HG03342 (cell line): ENCODE measurements around the gene SLC6A11.

Experiments
- ATAC-seq: cut with Tn5 transposase; IDR thresholded peaks from one replicate; pipeline ENCODE4 v1.9.1; 2021; ENCODE audit warnings: mild to moderate bottlenecking, moderate library complexity; ENCODE audit not compliant: unreplicated experiment

Gene SLC6A11

DNA sequence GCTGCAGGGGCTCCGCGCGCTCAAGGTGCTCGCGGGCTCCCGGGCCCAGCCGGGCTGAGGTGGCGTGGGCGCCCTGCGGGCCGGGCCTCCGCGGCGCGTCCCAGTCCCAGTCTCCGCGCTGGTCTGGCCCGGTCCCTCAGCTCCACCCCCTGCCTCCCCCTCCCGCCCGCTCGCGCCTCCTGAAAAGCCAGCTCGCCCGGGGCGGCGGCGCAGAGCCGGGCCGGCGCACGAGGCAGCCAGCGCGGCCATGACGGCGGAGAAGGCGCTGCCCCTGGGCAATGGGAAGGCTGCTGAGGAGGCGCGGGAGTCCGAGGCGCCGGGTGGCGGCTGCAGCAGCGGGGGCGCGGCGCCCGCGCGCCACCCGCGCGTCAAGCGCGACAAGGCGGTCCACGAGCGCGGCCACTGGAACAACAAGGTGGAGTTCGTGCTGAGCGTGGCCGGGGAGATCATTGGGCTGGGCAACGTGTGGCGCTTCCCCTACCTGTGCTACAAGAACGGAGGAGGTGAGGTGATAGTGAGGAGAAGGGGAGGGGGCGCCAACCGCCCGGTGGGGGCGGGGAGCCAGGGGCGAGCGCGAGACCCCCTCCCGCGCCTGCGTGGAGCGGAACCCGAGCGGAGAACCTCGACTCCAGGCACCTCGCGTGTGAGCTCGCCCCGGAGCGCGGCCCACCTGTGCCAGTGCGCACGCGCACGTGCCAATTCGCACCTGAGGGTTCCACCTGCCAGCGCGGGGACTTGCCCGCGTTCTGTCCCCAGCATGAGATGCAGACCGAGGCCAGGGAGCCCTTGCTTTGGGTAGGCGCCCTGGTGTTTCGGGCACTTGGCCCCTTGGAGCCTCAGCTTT is at the start of gene SLC6A11:
Gene SLC6A11, plus strand, starts transcription at position 210 of the 844 bp plus-strand sequence. Its CDS starts 38 bp downstream, at position 248.
- no peak for ATAC-seq

DNA sequence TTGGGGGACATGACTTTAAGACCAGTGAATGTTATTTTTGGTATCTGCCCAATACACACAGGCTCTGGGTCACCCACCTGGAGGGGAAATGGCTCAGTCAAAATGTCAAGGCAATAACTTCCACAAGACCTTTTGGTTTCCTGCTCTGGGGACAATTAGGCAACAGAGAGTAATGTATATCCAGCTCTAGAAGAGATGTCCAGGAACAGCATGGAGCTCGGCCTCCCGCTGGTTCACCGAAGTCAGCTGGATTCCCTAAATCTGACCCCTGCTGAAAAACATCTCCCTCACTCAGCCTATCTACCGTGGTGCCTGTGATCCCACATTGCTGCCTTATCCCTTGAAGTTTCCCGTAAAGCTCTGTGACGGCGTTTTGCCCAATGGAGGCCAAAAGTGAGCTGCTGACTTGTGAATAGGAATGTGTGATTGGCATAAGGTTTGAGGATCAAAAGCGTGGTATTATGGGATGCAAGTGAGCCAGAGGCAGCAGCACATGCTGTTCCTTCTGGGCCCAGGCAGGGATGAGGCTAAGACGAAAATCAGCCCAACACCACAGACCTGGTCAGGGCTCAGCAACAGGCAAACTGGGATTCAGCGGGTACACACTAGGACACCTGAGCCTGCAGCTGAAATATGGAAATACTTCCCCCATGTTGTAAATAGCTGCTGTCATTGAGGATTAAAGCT is 47.2 kb upstream of the SLC6A11 start:
- no peak for ATAC-seq

DNA sequence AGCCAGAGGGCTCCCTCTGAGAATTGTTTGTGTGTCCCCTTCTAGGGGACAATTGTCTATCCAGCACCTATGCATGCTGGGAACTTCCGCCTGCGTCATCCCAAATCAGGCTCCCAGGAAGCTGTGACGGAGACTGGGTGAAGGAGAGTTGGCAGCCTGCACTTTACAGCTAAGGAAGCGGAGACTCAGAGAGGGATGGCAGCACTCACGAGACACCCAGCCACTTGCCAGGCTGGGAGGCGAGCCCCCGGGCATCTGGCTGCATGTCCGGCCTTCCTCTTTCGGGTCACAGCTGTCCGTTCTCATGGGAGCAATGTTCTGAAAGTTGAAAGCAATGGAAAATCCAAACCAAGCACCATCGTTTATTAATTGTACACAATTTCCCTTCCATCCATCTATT is 45.5 kb upstream of the SLC6A11 start:
- no peak for ATAC-seq

DNA sequence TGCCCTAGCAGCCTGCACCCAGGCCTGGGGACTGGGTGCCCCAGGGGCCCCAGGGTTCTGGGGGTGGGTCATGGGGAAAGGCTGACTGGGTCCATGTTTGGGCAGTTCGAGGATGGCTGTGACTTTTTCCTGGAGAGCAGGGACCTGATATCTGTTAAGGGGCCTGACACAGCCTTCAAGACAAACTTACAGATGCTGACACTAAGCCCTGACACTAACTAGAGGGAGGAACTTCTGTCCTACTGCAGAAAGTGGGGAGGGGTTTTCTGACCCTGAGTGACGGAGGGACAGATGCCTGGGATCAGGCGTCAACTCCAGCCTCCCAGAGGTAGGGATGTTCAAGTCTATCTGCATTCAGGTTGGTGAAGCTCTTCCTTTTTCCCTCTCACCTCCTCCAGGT is 45.0 kb upstream of the SLC6A11 start:
- no peak for ATAC-seq

DNA sequence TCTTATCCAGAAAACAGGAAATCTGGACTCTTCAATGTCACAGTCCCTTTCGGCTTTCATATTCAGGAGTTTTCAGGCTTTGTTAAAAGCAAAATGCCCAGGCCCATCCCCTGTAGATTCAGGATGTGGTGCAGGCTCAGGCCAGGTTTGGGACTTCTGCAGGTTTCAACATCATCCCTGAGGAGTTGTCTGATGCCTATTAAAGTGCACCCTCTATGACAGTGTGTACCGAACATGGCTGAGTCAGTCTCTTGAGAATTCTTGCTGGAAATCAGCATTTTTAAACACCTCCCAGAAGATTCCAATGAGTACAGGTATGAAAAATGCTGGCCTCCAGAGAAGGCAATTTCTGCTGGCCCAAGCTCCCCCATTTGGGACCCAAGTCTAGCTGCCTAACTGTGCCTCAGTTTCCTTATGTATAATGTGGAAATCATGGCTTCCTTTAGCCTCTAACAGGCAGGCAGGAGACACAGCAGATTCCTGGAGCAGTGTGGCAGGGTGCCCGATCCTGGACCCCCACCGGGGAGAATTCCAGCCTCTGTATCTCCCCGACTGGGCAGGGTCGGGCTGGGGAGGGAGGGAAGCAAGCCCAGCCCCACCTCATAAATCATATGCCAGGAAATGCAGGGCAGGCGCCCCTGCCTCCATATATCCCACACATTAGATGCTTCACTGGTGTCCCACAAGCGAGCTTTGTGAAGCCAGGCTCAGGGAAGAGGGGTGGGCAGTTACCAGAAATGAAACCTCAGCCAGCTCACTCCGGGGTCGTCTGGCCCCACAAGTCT is 44.4 kb upstream of the SLC6A11 start:
- ATAC-seq: no peak

DNA sequence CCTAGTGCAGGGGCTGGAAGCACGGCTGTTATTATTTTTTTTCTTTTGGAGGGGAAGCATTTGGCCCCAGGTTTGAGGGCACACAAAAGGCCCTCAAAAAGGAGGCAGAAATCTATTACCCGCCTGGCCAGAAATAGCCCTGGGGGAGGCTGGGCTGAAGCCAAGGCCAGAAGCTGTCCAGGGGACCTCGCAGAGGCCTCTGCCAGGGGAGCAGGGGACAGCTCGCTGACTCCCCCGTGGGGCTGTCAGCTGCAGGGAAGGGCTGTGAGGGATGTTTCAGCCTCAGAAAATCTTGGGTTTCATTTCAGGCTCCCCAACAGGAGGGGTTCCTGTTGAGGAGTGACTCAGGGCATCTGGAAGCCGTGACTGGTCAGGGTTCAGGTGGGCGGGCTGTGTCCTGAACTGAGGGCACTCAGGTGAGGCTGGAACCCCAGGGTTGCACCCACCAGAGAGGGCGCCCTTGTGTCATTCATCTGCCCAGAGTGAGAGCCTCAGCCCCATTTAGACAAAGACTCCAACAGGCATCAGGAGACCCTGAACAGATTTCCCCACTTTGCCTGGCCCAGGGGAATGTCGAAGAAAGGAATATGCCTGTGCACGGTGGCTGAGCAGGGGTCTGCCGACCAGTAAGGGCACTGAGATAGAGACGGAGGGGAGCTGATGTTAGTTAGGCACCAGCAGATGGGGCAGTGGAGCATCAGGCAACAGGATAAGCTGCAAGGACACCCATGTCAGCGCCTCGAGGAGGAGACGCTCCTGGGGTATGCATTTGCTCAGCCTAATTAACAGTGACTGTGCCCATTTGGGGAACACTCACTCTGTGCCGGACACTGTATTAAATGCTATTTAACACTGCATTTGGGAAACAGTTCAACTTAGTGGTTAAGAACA is 43.5 kb upstream of the SLC6A11 start:
- no peak for ATAC-seq

DNA sequence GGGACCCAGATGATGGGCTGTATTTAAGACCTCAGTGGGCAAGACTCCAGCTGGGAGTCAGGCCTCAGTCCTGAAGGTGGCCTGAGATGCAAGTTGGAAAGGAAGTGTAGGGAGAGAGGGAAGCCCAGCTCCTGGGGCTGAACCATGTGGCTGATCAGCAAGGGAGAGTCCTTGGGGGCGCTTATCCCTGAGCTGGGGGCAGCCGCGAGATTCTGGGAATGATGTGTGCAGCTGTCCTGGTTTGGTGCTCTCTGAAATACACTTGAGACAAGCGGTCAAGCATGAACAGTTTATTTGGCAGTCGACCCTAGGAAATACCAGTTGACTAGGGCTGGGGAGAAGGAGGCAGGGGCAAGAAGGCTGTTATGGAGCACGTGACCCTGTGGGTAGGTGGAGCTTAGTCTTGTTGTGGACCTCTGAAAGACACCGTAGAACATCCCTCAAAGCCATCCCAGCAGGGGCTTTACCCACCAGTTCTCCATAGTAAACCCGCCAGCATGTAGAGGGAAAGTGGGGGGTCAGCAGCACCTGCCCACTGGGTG is 41.8 kb upstream of the SLC6A11 start:
- ATAC-seq: no peak

DNA sequence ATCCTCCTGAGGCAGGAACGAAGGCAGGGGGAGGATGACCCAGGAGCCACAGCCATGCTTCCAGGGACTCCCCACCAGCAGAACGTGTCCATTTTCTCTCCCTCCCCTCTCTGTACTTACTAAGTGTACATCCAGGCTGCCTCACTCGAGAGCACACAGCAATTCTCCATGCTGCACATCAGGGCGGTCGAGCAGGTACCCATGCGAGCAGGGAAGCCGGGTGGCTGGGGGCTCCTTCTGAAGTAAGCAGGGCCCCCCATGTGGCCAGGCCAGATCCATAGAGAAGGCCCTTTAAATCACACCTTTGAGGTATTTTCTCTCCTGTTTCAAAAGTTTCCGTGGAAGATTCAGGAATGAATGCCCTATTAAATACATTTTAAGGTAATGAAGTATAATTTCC is 41.2 kb upstream of the SLC6A11 start:
- ATAC-seq: no peak

DNA sequence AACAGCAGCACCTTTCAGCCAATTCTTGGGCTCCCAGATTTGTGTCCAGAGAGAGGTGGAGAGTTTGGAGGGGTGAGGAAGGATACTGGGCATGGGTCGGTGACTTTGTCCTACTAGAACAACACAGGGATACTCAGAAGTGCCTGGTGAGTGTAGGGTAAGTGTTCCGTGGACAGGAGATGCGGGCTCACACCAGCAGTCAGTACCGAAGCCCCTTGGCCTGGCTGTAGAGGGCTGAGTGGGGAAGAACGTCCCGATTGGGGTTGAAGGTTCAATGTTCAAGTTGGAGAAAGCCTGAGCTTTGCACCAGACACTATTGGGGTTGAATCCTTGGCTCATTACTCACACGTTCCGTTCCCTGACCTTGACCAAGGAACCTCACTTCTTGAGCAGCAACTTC is 40.8 kb upstream of the SLC6A11 start:
- no peak for ATAC-seq

DNA sequence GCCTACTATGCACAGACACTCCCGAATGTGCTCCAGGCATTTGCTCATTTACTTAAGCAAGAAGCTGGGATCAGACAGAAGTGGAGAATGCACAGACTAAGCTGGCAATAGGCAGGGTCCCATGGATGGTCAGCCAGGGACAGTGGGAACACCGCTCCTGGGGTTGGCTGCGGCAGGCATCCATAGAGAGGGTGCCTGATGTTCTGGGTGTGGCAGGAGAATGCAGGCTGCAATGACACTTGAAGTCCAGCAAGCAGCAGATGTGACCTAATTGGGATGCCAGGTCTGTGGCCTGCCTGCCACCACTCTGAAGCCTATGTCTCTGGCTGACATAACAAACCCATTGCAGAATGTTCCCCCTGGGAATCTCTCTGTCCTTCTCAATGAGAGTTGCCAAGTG is 40.2 kb upstream of the SLC6A11 start:
- no peak for ATAC-seq

DNA sequence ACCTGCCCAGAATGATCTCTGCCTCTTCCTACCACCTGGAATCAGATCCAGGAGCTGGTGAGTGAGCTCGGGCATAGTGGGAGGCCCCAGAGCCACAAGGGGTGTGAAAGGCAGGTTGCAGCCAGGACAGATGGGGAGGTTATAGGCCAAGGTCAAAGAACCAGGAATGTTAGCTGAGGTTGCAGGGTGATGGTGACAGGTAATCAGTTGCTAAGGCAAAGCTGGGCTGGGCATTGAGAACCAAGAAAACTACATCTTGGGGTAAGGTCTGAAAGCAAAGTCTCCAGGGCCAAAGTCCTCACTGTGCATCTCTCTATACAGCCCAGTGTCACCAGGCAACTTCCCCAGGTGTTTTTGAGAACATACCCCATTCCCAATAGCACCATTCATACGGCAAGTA is 38.4 kb upstream of the SLC6A11 start:
- ATAC-seq: no peak

DNA sequence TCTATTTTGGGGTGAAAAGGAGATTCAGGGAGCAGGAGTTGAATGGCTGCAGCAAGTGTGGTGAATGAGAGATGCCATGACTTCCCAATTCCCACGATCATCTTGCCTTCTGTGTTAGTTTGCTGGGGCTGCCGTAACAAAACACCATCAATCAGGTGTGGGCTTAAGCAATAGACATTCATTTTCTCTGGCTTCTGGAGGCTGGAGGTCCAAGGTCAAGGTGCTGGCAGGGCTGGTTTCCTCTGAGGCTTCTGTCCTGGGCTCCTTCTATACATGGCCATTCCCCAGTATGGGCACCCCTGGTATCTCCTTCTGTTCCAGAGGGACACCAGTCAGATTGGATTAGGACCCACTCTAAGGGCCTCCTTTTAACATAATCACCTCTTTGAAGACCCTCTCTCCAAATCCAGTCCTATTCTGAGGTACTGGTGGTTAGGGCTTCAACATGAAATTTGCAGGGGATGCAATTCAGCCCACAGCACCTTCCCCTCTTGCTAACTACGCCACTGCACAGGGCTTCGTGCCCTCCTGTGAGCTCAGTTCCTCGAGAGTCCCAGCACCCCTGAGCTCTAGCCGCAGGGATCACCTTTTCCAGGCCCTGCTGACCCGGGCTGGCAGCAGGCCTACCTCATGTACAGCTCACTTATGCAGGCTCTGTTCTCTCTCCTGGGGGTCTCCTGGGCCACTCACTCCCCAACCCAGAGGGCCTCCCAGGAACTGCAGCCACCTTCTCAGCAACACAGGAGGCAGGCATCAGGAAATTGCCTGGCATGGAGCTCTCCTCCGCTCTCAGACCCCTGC is 37.3 kb upstream of the SLC6A11 start:
- no peak for ATAC-seq

DNA sequence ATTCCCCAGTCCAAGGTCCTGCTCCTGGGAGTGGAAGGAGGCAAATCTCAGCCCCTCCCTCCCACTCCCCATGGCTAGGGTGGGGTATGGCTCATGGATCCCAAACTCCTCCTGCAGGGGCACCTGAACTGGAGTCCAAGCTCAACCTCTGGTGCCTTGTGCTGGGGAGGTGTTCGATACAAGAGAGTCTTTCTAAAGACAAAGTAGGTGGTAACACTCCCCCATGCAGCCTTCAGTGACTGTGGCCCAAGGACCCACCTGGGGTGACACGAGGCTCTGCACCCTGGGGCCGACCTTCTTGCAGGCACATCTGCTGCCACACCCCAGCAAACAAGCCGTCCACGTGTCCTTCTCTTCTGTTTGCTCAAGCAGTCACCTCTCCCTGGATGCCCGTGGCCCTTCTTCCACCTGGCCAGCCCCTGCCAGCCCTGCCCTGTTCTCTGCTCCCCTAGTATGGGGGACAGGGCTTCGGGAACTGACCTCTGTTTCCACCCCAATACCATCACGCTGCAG is 36.7 kb upstream of the SLC6A11 start:
- ATAC-seq: no peak

DNA sequence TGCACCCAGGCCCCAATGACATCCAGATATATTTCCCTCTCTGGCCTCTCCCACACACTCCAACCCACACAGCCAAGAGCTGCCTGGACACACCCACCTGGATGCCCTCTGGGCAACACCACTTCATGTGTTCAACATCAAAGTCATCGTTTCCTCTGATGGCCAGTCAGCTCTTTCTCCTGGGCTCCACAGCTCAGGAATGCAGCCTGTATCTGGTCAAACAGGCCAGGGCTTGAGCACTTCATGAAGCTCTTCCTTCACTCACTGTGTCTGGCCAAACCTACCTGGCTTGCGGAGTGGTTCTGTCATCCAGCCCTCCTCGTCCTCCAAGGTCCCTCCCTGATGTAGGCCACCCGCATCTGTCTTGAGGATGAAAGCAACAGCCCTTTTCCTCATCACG is 35.8 kb upstream of the SLC6A11 start:
- ATAC-seq: no peak

DNA sequence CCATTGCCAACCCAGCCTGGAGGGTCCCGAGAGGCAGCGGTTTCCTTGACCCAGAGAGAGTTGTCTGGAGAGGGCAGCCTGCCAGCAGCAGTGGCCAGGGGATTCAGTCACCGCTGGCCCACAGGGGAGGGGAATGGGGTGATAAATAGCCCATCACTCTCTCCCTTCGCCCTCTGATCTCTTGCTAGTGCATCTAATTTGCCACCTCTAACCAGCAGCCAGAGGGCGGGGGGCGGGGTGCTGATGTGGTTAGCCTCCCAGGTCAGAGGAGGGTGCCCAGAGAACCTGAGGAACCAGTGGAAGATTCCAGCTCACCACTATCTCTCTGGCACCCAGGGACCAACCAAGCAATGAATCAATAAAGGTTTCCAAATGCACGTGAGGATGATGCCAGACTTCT is 35.1 kb upstream of the SLC6A11 start:
- no peak for ATAC-seq

DNA sequence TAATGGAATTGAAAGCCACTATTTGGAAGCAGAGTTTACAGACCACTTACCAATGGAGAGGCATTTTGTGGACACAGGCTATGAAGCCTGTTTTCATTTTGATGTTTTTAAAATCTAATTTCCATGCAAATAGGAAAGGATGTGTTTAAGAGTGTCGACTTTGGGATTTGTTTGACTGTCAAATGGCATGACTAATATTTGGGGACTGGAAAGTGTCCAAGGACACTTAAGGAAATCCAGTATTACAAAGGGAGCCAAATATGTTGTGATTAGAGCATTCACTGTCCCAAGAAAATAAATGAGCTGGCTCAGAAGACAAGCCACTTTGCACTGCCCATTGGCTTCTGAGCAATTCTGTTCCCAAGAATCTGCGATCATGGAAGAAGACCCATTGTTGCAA is 34.0 kb upstream of the SLC6A11 start:
- ATAC-seq: no peak

DNA sequence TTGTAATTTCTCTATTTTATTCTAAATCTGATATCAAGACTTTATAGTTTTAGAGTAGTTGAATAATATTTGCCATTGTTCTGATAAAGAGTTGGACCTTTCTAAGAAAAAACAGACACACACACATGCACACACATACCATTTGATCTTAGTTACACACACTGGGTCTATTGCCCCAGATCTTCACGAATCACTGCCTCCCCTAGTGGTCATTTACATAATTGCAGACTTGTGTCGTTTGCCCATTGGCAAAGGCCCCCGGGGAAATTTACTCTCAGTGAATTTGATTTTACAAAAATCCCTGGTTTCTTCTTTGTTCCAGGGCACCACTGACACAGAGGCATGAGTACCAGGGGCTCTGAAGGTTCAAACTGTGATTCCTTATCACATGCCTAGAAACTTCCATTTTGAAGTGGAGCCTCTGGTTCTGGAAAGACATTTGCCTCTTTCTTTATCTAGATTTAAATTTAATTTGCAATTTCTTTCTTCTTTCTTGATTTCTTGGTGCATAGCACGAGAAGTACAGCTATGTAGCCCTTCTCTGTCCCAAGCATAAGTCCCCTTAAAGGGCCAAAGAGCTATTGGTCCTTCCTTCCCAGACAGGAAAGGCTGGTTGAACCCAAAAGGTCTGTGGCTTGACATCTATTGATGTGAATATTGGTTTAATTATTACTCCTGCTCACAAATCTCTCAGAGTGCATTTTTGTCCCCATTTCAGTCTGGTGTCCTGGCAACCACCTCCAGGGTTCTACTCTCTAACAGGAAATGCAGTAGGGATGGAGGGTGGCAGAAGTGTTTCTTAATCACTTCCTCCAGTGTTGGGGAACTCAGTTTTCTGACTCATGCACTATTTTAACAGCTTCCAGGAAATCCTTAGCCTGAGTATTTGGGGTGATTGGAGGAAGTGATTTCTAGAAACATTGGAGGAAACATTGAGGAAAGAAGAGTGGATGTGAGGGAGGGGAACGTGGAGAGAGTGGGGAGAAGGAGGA is 32.4 kb upstream of the SLC6A11 start:
- ATAC-seq: no peak

DNA sequence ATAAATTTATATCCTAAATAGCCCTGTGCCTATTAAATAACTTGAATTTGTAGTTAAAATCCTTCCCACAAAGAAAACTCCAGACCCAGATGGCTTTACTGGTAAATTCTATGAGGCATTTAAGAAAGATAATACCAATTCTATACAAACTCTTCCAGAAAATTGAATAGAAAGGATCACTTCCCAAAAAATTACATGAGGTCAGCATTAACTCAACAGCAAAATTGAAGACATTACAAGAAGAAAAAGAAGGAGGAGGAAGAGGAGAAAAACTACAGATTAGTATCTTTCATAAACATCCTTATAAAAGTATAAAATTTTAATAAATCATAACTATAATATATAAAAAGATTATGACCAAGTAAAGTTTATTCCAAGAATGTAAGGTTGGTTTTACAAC is 29.4 kb upstream of the SLC6A11 start:
- no peak for ATAC-seq
